Pancreas (tissue), 10 donors: Measurements from ENCODE around the gene SLC25A34. TPM values are rescaled to one million over a fixed set of nuclear protein-coding genes. Genes with fewer than 3 reads are reported as not detected.

Experiments
- ATAC-seq, 4 donors: fragments of 200-7000 bp; cut with Tn5 transposase; one replicate each; pipeline versions ENCODE4 v1.8.0 to v1.9.1; 2020; ENCODE audit warnings: mild to moderate bottlenecking in 4 of 4, moderate library complexity in 4 of 4
- DNase-seq, 6 donors: peaks; one replicate each; pipeline ENCODE4 v3.0.0-alpha.2; 2020
- FAIRE-seq: peaks from 2 replicates; lab custom pipeline; 2012; peaks lifted over from hg19 to GRCh38; lab: Jason Lieb, UNC
- H3K27ac ChIP-seq, 4 donors: fragments of 200-600 bp; sonication (generic); 1 replicate in 3 of 4; 2 replicates in 1 of 4; pipeline versions ENCODE4 v1.5.0 to v1.8.0; 2020
- H3K27me3 ChIP-seq, 4 donors: fragments of 200-600 bp; one replicate each; pipeline ENCODE4 v1.8.0; 2021
- H3K36me3 ChIP-seq, 3 donors: fragments of 200-600 bp; sonication (generic) in 1 of 3; one replicate each; pipeline versions ENCODE4 v1.5.0 to v1.8.0; 2020 to 2021
- H3K4me1 ChIP-seq, 3 donors: fragments of 200-600 bp; one replicate each; pipeline ENCODE4 v1.8.0; 2021
- H3K4me3 ChIP-seq, 4 donors: fragments of 200-600 bp; sonication (generic) in 2 of 4; one replicate each; pipeline versions ENCODE4 v1.5.0 to v1.8.0; 2020 to 2021
- H3K9me3 ChIP-seq, 4 donors: fragments of 200-600 bp; one replicate each; pipeline ENCODE4 v1.8.0; 2021
- CTCF ChIP-seq, 4 donors: fragments of 200-600 bp; sonication (generic) in 3 of 4; IDR thresholded peaks; one replicate each; pipeline versions ENCODE4 v1.5.0 to v1.8.0; 2021; ENCODE audit warnings: antibody characterized with exemption in 4 of 4
- WGBS, 2 donors: extraction: QIAGEN DNeasy Blood & Tissue Kit; methylation state at CpG; one replicate each; pipeline ENCODE4 v1.1.7; 2013; 5-methylcytosine and 5-hydroxymethylcytosine counted together
- intact Hi-C, 3 donors: fragments of 100-400 bp; cut with DNase I; formaldehyde crosslinking; loops; one replicate each; pipeline versions ENCODE4 v1.11.1 to v1.14.2; 2022
- polyA plus RNA-seq, 2 donors: library from polyadenylated mRNA; stranded (reverse); fragments of 200-250 nt; gene quantifications; one replicate each; pipeline ENCODE4 v1.2.3, GENCODE V29; 2013
- total RNA-seq, 6 donors: library from RNA; stranded (reverse); fragmentation: NEBNext Ultra II Directional in 4 of 6; extraction: Animal tissue kit (Norgen Biotek cat#: 25700) in 4 of 6; gene quantifications; one replicate each; pipeline versions ENCODE4 v1.2.1 to v1.2.4, GENCODE V29; 2021 to 2023
- donor health status: healthy with polysubstance abuse.
- donor health status: DM: no; HTN: no; CAD: no; lungs with moderate emphysema.
- donor health status: DM: no; HTN: no; CAD: no.
- donor health status: control.
- donor health status: control.
- donor health status: Bipolar disorder and iron deficiency.
- donor health status: DM: yes; HTN: yes; CAD: no.
- donor health status: DM: no; HTN: no; CAD: no.
- donor health status: DM: no; HTN: no; CAD: no.
- donor health status: DM: yes; HTN: yes; CAD: no.

Gene SLC25A34
- total and polyA plus RNA-seq, 8 donors, result 0.57 to 6.9 (median 1.9) TPM

- no peak for DNase-seq
- ATAC-seq, result no peak
- TF ChIP-seq CTCF (IDR thresholded peaks at IDR 0.05), result no peak
- no peaks in the 10 kb centered on the region for H3K9me3 ChIP-seq
- peaks cover 32 to 36% (median 35%) of the 10 kb centered on the region in 3 donors for H3K4me1 ChIP-seq
- peaks cover 0 to 17% (median 15%) of the 10 kb centered on the region in 3 donors for H3K36me3 ChIP-seq
- H3K27me3 ChIP-seq, result no peaks in the 10 kb centered on the region
- no peak overlapping the region for H3K4me3 ChIP-seq
- no peak for FAIRE-seq
- intact Hi-C loops, result loop anchor here in 1 of 3 donors (10.0 kb wide), 1 partner anchor 138 kb away; no protein-coding TSS in a partner anchor
- WGBS, 2 donors, result 91 to 96% methylated on average over 11 of the region's 11 CpGs
- no peak overlapping the region for H3K27ac ChIP-seq
Observed at GRCh38 chr1:15733218-15733725, 2.8 kb upstream of the SLC25A34 start.

- peak in 1 of 6 donors; percentile 82 for DNase-seq
- no peaks in the 10 kb centered on the region for H3K9me3 ChIP-seq
- no peak for ATAC-seq
- no peak overlapping the region for H3K27ac ChIP-seq
- peaks cover 32 to 37% (median 37%) of the 10 kb centered on the region in 3 donors for H3K4me1 ChIP-seq
- H3K4me3 ChIP-seq, result no peak overlapping the region
- intact Hi-C loops, result loop anchor here in 1 of 3 donors (10.0 kb wide), 1 partner anchor 139 kb away; no protein-coding TSS in a partner anchor
- 94 to 95% methylated on average over 23 to 27 of the region's 27 CpGs for WGBS, 2 donors
- H3K36me3 ChIP-seq, result peaks cover 0 to 16% (median 13%) of the 10 kb centered on the region in 3 donors
- TF ChIP-seq CTCF (IDR thresholded peaks at IDR 0.05), result no peak
- H3K27me3 ChIP-seq, result no peaks in the 10 kb centered on the region
- FAIRE-seq, result no peak
Observed at GRCh38 chr1:15733726-15734226, 2.3 kb upstream of the SLC25A34 start.

- Histone ChIP-seq H3K4me3 (no peak overlapping the region), H3K4me1 (peaks cover 32 to 37% (median 37%) of the 10 kb centered on the region in 3 donors), H3K36me3 (peaks cover 0 to 16% (median 13%) of the 10 kb centered on the region in 3 donors), H3K27me3 (no peaks in the 10 kb centered on the region), H3K9me3 (no peaks in the 10 kb centered on the region), H3K27ac (no peak overlapping the region)
- no peak for TF ChIP-seq CTCF (IDR thresholded peaks at IDR 0.05)
- FAIRE-seq (no peak), DNase-seq (no peak), ATAC-seq (no peak)
- WGBS, 2 donors, result 81 to 87% methylated on average over 11 to 13 of the region's 13 CpGs
- intact Hi-C loops, result loop anchor here in 1 of 3 donors (10.0 kb wide), 1 partner anchor 139 kb away; no protein-coding TSS in a partner anchor
Observed at GRCh38 chr1:15734296-15734695, 1.8 kb upstream of the SLC25A34 start.

- DNase-seq (peak in 1 of 6 donors; percentile 33), ATAC-seq (peak in 2 of 4 donors; percentile 1 to 2), FAIRE-seq (no peak)
- Histone ChIP-seq H3K36me3 (peaks cover 0 to 16% (median 13%) of the 10 kb centered on the region in 3 donors), H3K27me3 (no peaks in the 10 kb centered on the region), H3K27ac (peak overlapping the region; percentile 79 to 97 (median 84)), H3K9me3 (no peaks in the 10 kb centered on the region), H3K4me3 (no peak overlapping the region), H3K4me1 (peaks cover 32 to 37% (median 37%) of the 10 kb centered on the region in 3 donors)
- 57 to 60% methylated on average over 17 of the region's 17 CpGs for WGBS, 2 donors
- intact Hi-C loops, result loop anchor here in 1 of 3 donors (10.0 kb wide), 1 partner anchor 140 kb away; no protein-coding TSS in a partner anchor
- TF ChIP-seq CTCF (IDR thresholded peaks at IDR 0.05), result no peak
Observed at GRCh38 chr1:15734901-15735300, 1.2 kb upstream of the SLC25A34 start.
